Astrocyte of the cerebellum (primary cell): Measurements from ENCODE around the gene AIFM3.

Experiments
- DNase-seq: peaks from one replicate; pipeline ENCODE4 v3.0.0-alpha.2; 2011; ENCODE audit warnings: low read depth
- H3K4me3 ChIP-seq: 2 replicates; pipeline ENCODE4 v1.5.1; 2011; ENCODE audit warnings: mild to moderate bottlenecking, low read depth, low read length, moderate library complexity
- in situ Hi-C: cut with HindIII; loops from 2 replicates; pipeline ENCODE4 v1.10.0; 2017; ENCODE audit warnings: low sequenced_read_pairs
- TF ChIP-seq, protein P1 (sequence below): IDR thresholded peaks from 2 replicates; pipeline ENCODE4 v1.5.1; 2012; ENCODE audit warnings: low read length, low read depth, moderate library complexity, mild to moderate bottlenecking; ENCODE audit errors: missing control alignments

Gene AIFM3

DNA sequence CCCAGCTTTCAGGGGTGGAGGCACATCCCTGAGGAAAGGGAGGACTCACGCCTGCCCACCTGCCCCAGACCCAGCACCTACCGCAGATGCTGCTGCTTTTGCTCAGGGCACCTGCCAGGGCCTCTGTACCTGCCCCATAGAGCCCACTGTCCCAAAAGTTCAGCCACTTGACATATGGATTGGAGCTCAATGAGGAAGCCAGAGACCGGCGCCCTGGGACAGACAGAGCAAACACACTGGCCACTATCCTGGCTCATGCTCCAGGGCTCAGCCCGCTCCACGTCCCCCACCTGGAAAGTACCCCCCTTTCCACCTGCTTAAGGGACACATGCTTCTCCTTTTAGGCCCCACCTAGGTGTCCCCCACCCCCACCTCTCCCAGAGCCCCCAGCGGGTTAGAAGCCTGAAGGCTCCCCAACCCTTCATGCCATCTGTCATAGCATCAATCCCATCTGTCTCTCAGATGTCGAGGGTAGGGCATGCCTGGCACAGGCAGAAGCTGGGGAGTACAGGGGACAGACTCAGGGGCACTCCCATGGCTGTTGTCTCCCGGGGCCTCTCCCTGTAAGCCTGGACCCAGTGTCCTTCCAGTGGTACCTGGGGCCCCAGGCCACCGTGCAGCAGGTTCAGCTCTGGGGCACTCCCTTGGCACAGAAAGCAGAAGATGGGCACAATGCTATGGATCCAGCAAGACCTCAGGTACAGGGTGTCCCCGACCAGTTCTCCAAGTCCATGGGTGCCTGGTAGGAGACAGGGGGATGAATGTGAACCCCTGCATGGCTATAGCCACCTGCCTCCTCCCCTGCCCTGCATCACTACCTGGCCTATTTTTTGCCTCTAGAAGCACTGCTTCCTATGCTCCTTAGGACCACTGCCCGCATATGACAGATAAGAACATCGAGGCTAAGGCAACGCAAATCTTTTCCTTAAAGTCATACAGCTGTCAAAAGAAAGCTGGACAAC, 45.7 kb downstream of the AIFM3 start:
- no peak for DNase-seq
- TF ChIP-seq, protein P1, sequence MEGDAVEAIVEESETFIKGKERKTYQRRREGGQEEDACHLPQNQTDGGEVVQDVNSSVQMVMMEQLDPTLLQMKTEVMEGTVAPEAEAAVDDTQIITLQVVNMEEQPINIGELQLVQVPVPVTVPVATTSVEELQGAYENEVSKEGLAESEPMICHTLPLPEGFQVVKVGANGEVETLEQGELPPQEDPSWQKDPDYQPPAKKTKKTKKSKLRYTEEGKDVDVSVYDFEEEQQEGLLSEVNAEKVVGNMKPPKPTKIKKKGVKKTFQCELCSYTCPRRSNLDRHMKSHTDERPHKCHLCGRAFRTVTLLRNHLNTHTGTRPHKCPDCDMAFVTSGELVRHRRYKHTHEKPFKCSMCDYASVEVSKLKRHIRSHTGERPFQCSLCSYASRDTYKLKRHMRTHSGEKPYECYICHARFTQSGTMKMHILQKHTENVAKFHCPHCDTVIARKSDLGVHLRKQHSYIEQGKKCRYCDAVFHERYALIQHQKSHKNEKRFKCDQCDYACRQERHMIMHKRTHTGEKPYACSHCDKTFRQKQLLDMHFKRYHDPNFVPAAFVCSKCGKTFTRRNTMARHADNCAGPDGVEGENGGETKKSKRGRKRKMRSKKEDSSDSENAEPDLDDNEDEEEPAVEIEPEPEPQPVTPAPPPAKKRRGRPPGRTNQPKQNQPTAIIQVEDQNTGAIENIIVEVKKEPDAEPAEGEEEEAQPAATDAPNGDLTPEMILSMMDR = no peak
- no peak overlapping the region for H3K4me3 ChIP-seq
- in situ Hi-C loops = no loop called here

DNA sequence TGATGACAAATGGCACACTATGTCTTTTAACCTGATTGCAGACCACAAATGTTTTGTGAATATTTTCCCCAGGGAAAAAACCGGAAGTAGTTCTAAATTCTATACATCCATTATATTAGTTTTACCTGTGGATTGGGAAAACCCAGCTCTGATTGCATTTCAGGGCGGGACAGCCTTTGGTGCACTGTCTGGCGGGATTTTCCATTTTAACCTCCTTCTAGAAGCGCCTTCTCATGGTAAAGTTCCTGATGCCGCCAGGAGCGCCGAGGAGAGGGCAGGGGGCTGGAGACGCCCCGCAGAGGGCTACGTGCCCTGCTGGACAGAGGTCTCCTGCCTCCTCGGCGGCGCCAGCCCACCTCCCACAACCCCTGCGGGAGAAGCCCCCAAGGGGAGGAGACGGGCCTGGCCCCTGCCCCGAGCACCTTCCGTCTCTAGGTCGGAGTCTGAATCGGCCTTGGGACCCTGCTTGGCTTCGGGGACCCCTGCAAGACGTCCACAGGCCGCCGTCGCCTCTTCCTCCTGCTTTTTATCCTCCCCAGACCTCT, 46.7 kb downstream of the AIFM3 start:
- TF ChIP-seq, protein P1 = no peak
- no peak for DNase-seq
- peak overlapping the region; percentile 53 for H3K4me3 ChIP-seq
- in situ Hi-C loops = no loop called here

DNA sequence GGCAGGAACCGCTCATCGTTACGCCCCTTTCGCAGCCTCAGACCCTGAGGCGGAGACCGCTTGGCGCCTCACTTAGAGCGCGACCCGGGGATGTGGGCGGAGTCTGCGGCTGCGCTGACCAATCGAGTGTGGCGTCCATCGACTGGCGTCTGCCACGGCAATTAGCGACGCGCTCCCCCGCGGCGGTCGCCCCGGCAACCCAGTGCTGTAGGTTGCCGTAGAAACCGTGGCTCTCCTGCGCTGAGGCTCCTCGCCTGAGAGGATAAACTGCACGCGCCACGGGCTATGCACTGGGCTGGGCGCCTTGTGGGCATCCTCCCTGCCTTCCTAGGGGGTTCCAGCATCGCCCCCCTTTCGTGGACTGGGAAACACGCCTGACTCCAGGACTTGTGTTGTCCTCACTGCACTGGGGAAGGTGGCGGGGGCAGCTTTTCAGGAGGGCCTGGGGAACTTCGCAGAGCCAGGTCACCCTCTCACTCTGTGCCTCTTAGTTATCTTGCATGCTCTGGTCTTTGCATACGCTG, 47.2 kb downstream of the AIFM3 start:
- TF ChIP-seq, protein P1 = no peak
- H3K4me3 ChIP-seq = peak overlapping the region; percentile 53
- peak; percentile 74 for DNase-seq
- in situ Hi-C loops = no loop called here

DNA sequence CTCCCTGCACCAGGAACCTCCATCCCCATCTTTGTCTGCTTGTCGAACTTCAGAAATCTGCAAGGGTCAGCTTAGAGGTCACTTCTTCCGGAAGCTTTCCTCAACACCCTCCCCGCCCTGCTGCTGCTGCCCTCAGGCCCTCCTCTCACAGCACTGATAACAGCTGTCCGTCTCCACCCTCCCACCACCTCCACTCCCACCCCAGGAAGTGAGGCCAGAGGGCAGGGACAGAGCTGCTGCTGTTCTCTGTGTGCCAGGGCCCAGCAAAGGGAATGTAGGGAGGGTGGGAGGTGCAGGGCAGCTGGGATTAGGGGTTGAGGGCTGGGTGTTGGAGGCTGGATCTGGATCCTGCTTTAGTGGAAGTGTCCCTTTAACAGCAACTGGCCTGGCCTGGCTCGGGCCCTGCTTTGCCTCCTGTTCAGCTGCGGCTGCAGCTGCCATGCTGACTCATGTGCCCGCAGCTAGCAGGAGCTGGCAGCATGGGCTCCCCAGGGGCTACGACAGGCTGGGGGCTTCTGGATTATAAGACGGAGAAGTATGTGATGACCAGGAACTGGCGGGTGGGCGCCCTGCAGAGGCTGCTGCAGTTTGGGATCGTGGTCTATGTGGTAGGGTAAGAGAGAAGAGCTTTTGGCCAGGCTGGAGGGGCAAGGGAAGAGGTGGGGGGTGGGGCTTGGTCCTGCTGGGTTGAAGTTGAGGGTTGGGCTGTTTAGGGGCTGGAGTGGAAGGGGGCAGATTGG, 47.8 kb downstream of the AIFM3 start, which contains the start of gene P2RX6:
P2RX6 (plus strand) TSS at position 440 of the 740 bp plus-strand sequence; CDS start at position 450, 10 bp downstream.
- peak within 1 kb of the TSS; percentile 53 for H3K4me3 ChIP-seq
- no peak for DNase-seq
- in situ Hi-C loops = no loop called here
- TF ChIP-seq, protein P1 = no peak

DNA sequence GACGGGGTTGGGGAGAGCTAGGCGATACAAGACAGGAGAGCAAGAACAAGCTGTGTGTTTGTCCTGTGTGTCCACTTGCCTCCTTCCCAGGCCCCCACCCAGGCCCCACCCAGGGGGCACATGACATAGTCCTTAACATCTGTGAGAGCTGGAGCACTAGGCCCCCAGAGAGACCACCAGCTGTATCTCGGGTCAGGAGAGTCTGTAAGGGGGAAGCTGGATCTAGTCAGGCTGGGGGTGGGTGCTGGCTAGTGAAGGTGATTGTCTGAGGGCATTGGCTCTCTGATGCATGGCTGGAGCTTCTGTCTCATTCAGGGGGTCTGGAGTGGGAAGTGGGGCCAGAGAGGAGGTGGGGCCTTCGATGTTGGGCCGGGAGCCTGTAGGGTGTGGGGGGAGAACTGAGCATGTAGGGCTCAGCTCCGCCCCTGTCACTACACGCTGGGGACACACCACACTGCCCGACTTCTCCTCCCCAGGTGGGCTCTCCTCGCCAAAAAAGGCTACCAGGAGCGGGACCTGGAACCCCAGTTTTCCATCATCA, 48.5 kb downstream of the AIFM3 start:
- TF ChIP-seq, protein P1 = no peak
- in situ Hi-C loops = no loop called here
- no peak overlapping the region for H3K4me3 ChIP-seq
- no peak for DNase-seq
